Measurements from ENCODE around the gene KRTAP3-1. TPM values are rescaled to one million over a fixed set of nuclear protein-coding genes. Genes with fewer than 3 reads are reported as not detected.

Gene KRTAP3-1
- total RNA-seq, 1 donor: not detected

DNA sequence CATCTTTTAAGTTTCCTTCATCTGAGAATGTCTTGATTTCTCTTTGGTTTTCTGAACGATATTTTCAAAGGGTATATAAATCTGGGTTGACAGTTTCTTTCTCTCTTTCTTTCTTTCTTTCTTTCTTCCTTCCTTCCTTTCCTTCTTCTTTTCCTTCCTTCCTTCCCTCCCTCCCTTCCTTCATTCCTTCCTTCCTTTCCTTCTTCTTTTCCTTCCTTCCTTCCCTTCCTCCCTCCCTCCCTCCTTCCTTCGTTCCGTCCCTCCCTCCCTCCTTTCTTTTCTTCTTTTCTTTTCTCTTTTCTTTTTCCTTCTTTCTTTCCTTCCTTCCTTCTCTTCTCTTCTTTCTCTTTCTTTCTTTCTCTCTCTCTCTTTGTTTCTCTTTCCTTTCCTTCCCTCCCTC, 34.6 kb downstream of the KRTAP3-1 start:
- Histone ChIP-seq H3K27me3 (ENCODE audit: insufficient read depth, low read length) (peaks cover 15% of the 10 kb centered on the region), H3K4me3 (ENCODE audit: low read length) (no peak overlapping the region), H3K4me1 (ENCODE audit: insufficient read depth, low read length) (no peaks in the 10 kb centered on the region), H3K9me3 (ENCODE audit: low read depth, low read length) (no peaks in the 10 kb centered on the region)

DNA sequence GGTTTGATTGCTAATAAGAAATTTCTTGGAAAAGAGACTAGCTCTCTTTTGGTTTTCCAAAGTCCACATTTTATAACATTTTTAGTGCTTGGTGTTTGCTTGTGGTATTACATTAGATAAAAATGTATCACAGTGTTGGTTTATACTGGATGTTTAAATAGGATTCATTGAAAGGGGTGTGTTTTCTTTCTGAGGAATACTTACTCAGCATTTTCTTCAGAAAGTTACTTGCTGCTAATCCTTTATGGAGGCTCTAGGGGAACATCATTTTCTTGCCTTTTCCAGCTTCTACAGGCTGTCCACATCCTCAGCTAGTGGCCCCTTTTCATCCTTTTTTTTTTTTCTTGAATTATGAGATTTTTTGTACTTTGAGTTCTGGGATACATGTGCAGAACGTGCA, 41.3 kb downstream of the KRTAP3-1 start:
- Histone ChIP-seq H3K9me3 (ENCODE audit: low read depth, low read length) (no peaks in the 10 kb centered on the region), H3K4me1 (ENCODE audit: insufficient read depth, low read length) (no peaks in the 10 kb centered on the region), H3K4me3 (ENCODE audit: low read length) (no peak overlapping the region), H3K27me3 (ENCODE audit: insufficient read depth, low read length) (peaks cover 8% of the 10 kb centered on the region)

DNA sequence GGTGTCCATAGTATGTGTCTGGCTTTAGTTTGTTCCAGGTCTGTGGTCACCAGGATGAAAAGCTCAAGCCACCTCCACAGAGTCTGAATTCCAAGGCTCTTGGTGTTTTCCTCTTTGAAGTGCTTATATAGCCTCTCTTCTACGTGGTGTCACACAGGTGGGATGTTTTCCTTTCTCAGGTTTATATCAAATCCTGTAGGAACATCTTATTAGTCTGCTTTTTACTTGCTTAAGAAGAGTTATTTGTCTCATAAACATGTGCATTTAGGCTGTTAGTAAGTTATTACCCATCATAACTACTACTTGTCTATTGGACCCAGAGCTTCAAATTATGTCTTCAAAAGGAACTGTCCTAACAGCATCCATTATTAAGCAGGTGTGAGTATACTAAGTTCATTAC, 42.1 kb downstream of the KRTAP3-1 start, which contains the start of gene KRT39:
TSS of gene KRT39 (minus strand) at position 101 of the 400 bp plus-strand sequence. CDS start at position 9, 92 bp downstream.
- H3K27me3 ChIP-seq (ENCODE audit: insufficient read depth, low read length): peaks cover 8% of the 10 kb centered on the region
- H3K4me3 ChIP-seq (ENCODE audit: low read length): no peak within 1 kb of the TSS
- no peaks in the 10 kb centered on the region for H3K4me1 ChIP-seq (ENCODE audit: insufficient read depth, low read length)
- H3K9me3 ChIP-seq (ENCODE audit: low read depth, low read length): no peaks in the 10 kb centered on the region

DNA sequence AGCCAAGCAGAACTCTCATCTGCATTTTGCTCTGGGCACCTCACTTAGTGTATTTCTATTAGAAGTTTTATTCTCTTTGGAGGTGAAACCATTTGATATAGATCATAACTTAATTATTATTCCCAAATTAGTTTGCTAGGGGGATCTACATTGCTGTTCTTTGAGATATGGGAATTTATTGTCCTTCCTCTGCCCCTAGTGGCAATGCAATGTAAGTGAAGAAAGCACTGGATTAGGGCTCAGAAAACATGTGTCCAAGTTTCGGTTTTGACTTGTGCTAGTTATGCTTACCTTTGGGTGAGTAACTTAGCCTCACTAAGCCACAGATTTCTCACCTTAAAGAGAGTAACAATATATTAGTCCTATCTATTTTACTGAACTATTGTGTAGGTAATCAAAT, 45.1 kb downstream of the KRTAP3-1 start:
- peaks cover 4% of the 10 kb centered on the region for H3K27me3 ChIP-seq (ENCODE audit: insufficient read depth, low read length)
- no peaks in the 10 kb centered on the region for H3K4me1 ChIP-seq (ENCODE audit: insufficient read depth, low read length)
- no peak overlapping the region for H3K4me3 ChIP-seq (ENCODE audit: low read length)
- H3K9me3 ChIP-seq (ENCODE audit: low read depth, low read length): no peaks in the 10 kb centered on the region

DNA sequence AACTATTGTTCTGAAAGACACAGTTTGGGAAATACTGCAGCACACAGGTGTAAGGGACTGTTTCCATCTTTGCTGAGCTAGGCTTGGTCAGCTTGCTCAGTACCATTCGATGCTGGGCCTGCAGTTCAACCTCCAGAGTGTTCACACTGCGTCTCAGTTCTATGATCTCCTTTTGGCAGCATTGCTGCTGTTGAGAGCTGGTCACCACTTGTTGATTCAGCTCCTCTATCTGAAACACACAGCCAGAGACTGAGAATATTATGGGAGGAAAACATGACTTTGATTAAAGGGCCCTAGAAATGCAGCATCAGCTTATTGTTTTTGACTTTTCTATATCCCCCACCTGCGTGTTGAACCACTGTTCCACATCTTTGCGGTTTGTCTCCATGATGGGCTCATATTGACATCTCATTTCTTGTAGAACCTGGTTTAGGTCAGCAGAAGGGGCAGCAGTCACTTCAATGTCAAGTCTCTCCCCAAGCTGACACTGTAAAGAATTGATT, 46.8 kb downstream of the KRTAP3-1 start:
- no peaks in the 10 kb centered on the region for H3K9me3 ChIP-seq (ENCODE audit: low read depth, low read length)
- H3K4me1 ChIP-seq (ENCODE audit: insufficient read depth, low read length): no peaks in the 10 kb centered on the region
- H3K27me3 ChIP-seq (ENCODE audit: insufficient read depth, low read length): peaks cover 3% of the 10 kb centered on the region
- no peak overlapping the region for H3K4me3 ChIP-seq (ENCODE audit: low read length)

DNA sequence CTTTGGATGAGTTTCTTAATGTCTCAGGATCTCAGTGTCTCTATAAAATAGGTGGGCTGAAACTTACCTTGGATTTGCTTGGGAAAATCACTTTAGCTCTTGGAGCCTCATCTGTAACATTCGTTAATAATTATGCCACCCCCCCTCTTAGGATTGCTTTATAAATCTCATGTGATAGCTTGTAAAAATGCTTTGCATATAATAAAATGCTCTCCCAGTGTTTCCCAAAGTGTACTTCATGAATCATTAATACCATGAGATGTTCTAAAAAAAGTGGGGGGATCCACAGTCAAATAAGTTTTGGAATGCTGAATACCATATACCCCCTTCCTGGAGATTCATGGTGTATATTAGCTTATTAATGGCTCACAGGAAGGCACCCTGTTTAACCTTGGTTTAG, 47.3 kb downstream of the KRTAP3-1 start:
- no peaks in the 10 kb centered on the region for H3K27me3 ChIP-seq (ENCODE audit: insufficient read depth, low read length)
- H3K9me3 ChIP-seq (ENCODE audit: low read depth, low read length): no peaks in the 10 kb centered on the region
- no peaks in the 10 kb centered on the region for H3K4me1 ChIP-seq (ENCODE audit: insufficient read depth, low read length)
- no peak overlapping the region for H3K4me3 ChIP-seq (ENCODE audit: low read length)

DNA sequence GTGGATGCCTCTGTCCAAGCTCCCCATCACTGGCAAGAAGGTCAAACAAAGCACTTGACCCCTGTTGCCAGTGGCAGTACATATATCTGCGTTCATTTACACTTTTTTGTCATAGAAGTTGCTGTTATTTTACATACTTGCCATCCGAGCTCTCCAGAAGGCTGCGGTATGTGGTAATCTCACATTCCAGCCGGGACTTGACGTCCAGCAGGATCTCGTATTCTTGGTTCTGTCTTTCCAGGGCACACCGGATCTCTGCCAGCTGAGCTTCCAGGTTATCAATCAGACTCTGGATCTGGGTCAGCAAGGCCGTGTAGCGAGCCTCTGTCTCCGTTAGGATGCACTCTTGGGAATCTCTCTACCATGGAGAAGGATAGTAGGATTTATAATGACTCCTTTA, 48.8 kb downstream of the KRTAP3-1 start:
- no peaks in the 10 kb centered on the region for H3K27me3 ChIP-seq (ENCODE audit: insufficient read depth, low read length)
- no peak overlapping the region for H3K4me3 ChIP-seq (ENCODE audit: low read length)
- no peaks in the 10 kb centered on the region for H3K4me1 ChIP-seq (ENCODE audit: insufficient read depth, low read length)
- no peaks in the 10 kb centered on the region for H3K9me3 ChIP-seq (ENCODE audit: low read depth, low read length)

Other genes with a start within 250 kb of the KRTAP3-1 start
- not detected for gene KRT26, start 236.9 kb downstream of the KRTAP3-1 start, total RNA-seq
- gene KRT27, start 226.6 kb downstream of the KRTAP3-1 start, total RNA-seq: not detected
- not detected for gene KRT28, start 209.2 kb downstream of the KRTAP3-1 start, total RNA-seq
- gene KRT10, start 186.5 kb downstream of the KRTAP3-1 start, total RNA-seq: 4.3 TPM
- gene KRT12, start 141.9 kb downstream of the KRTAP3-1 start, total RNA-seq: not detected
- not detected for gene KRT20, start 123.9 kb downstream of the KRTAP3-1 start, total RNA-seq
- 0.52 TPM for gene KRT23, start 71.5 kb downstream of the KRTAP3-1 start, total RNA-seq
- not detected for gene KRT39, start 42.2 kb downstream of the KRTAP3-1 start, total RNA-seq
- gene KRT40, start 24.8 kb downstream of the KRTAP3-1 start, total RNA-seq: 0.10 TPM
- gene KRTAP3-3, start 15.0 kb downstream of the KRTAP3-1 start, total RNA-seq: 0.31 TPM
- gene KRTAP3-2, start 9.2 kb downstream of the KRTAP3-1 start, total RNA-seq: not detected
- not detected for gene KRTAP1-5, start 18.1 kb upstream of the KRTAP3-1 start, total RNA-seq
- not detected for gene KRTAP1-4, start 21.1 kb upstream of the KRTAP3-1 start, total RNA-seq
- not detected for gene KRTAP1-3, start 25.7 kb upstream of the KRTAP3-1 start, total RNA-seq
- not detected for gene KRTAP1-1, start 32.3 kb upstream of the KRTAP3-1 start, total RNA-seq
- not detected for gene KRTAP2-1, start 38.2 kb upstream of the KRTAP3-1 start, total RNA-seq
- gene KRTAP2-2, start 46.1 kb upstream of the KRTAP3-1 start, total RNA-seq: not detected
- not detected for gene KRTAP2-3, start 51.0 kb upstream of the KRTAP3-1 start, total RNA-seq
- gene KRTAP2-4, start 56.8 kb upstream of the KRTAP3-1 start, total RNA-seq: not detected
- not detected for gene KRTAP4-7, start 75.0 kb upstream of the KRTAP3-1 start, total RNA-seq
- gene KRTAP4-8, start 89.0 kb upstream of the KRTAP3-1 start, total RNA-seq: not detected
- not detected for gene KRTAP4-16, start 93.1 kb upstream of the KRTAP3-1 start, total RNA-seq
- not detected for gene KRTAP4-9, start 96.3 kb upstream of the KRTAP3-1 start, total RNA-seq
- not detected for gene KRTAP4-11, start 109.2 kb upstream of the KRTAP3-1 start, total RNA-seq
- not detected for gene KRTAP4-12, start 115.1 kb upstream of the KRTAP3-1 start, total RNA-seq
- not detected for gene KRTAP4-6, start 131.4 kb upstream of the KRTAP3-1 start, total RNA-seq
- gene KRTAP4-5, start 140.7 kb upstream of the KRTAP3-1 start, total RNA-seq: not detected
- gene KRTAP4-4, start 151.6 kb upstream of the KRTAP3-1 start, total RNA-seq: not detected
- gene KRTAP4-3, start 159.1 kb upstream of the KRTAP3-1 start, total RNA-seq: not detected
- gene KRTAP4-2, start 169.1 kb upstream of the KRTAP3-1 start, total RNA-seq: not detected
- gene KRTAP4-1, start 175.8 kb upstream of the KRTAP3-1 start, total RNA-seq: not detected
- not detected for gene KRTAP9-1, start 180.8 kb upstream of the KRTAP3-1 start, total RNA-seq
- gene KRTAP9-2, start 217.5 kb upstream of the KRTAP3-1 start, total RNA-seq: not detected
- not detected for gene KRTAP9-3, start 223.3 kb upstream of the KRTAP3-1 start, total RNA-seq
- not detected for gene KRTAP9-8, start 228.9 kb upstream of the KRTAP3-1 start, total RNA-seq
- not detected for gene KRTAP9-4, start 240.6 kb upstream of the KRTAP3-1 start, total RNA-seq
- gene KRTAP9-9, start 246.3 kb upstream of the KRTAP3-1 start, total RNA-seq: not detected